ENCODE data around the gene TTLL11.
"Not testable (repeated sequence)": the region's sequence is repeated elsewhere in the genome, so short reads cannot be mapped to it uniquely, and the experiment has no call there.

DNA sequence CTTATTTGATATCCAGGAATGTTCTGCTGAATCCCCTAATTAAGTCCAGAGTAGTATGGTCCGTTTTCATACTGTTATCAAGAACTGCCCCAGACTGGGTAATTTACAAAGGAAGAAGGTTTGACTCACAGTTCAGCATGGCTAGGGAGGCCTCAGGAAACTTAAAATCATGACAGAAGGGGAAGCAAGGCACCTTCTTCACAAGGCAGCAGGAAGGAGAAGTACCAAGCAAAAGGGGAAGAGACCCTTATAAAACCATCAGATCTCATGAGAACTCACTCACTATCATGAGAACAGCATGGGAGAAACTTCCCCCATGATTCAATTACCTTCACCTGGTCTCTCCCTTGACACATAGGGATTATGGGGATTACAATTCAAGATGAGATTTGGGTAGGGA lies 26.4 kb downstream of the TTLL11 start:
- TF ChIP-seq EP300 (IDR thresholded peaks at IDR 0.05; ENCODE audit: low read depth) = not testable (repeated sequence)
- TF ChIP-seq, protein P1, sequence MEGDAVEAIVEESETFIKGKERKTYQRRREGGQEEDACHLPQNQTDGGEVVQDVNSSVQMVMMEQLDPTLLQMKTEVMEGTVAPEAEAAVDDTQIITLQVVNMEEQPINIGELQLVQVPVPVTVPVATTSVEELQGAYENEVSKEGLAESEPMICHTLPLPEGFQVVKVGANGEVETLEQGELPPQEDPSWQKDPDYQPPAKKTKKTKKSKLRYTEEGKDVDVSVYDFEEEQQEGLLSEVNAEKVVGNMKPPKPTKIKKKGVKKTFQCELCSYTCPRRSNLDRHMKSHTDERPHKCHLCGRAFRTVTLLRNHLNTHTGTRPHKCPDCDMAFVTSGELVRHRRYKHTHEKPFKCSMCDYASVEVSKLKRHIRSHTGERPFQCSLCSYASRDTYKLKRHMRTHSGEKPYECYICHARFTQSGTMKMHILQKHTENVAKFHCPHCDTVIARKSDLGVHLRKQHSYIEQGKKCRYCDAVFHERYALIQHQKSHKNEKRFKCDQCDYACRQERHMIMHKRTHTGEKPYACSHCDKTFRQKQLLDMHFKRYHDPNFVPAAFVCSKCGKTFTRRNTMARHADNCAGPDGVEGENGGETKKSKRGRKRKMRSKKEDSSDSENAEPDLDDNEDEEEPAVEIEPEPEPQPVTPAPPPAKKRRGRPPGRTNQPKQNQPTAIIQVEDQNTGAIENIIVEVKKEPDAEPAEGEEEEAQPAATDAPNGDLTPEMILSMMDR (IDR thresholded peaks at IDR 0.05) = not testable (repeated sequence)

Data from transverse colon (tissue), 3 donors.